HG03521 (cell line): ENCODE data around the gene STX17.
"Not testable (repeated sequence)": the region's sequence is repeated elsewhere in the genome, so short reads cannot be mapped to it uniquely, and the experiment has no call there.

Experiments
- ATAC-seq: cut with Tn5 transposase; IDR thresholded peaks from one replicate; pipeline ENCODE4 v1.9.1; 2021; ENCODE audit warnings: mild to moderate bottlenecking, moderate library complexity; ENCODE audit not compliant: unreplicated experiment

STX17 gene

DNA sequence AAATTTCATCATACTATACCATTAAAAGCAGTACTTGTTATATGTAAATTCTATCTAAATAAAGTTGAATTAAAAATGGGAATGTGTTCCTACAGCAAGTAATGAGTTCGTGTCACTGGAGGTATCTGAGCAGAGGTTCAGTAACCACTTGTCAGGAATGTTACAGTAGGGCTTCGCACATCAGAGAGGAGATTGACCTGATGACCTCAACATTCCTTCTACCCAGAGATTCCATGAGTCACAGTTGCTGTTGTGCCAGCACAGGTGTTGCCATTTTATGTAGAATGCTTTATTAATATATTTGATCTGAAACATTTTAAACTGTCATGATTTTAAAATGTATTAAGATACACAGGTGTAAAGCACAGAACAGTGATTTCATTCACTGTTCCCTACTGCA lies 60.3 kb downstream of the STX17 start:
- no peak for ATAC-seq

GRCh38 chr9:99967457-99967856 lies 61.0 kb downstream of the STX17 start:
- no peak for ATAC-seq

- no peak for ATAC-seq
Observed at GRCh38 chr9:99970481-99970880, 64.0 kb downstream of the STX17 start.

GRCh38 chr9:99971410-99971809 lies 65.0 kb downstream of the STX17 start:
- ATAC-seq = no peak

DNA sequence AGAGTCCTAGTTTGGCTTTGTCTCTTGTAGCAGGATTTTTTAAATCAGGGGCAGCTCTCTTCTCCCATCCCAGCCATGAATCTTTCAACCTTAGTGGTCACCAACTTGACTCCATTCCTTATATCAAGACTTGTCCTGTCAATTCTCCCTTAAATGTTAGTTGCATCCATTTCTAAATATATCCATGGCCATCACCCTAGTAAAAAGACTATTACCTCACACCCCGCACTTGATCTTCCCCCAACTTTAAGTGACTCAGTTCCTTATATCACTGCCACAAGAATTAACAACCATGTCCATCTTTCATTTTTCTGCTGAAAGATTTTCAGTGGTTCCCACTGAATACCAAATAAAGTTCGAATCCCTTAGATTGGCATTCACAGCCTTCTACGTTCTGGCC lies 67.0 kb downstream of the STX17 start:
- no peak for ATAC-seq

- ATAC-seq = no peak
Observed at GRCh38 chr9:99977033-99977792, 70.8 kb downstream of the STX17 start.

DNA sequence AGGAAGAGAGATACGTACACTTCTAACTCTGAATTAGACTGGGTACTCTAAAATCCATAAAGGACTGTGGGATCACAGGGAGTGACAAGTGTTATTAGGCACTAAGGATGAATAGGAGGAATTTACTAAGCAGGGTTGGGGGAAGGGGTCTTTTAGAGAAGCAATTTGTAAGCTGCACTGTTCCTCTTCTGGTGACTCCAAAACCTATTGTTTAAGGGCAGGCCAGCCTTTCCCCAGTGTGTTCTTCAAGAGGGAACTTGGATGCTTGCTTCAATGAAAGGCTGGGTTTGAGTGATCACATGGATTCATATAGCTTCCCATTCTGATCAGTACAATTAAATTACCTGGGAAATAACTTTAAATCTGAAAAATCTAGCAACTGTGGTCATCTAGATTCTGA lies 71.8 kb downstream of the STX17 start:
- no peak for ATAC-seq

GRCh38 chr9:99980598-99980997 lies 74.1 kb downstream of the STX17 start:
- no peak for ATAC-seq

- no peak for ATAC-seq
Observed at GRCh38 chr9:99986642-99987041, 80.2 kb downstream of the STX17 start.

- ATAC-seq = not testable (repeated sequence)
Observed at GRCh38 chr9:99990508-99990907, 84.1 kb downstream of the STX17 start.

DNA sequence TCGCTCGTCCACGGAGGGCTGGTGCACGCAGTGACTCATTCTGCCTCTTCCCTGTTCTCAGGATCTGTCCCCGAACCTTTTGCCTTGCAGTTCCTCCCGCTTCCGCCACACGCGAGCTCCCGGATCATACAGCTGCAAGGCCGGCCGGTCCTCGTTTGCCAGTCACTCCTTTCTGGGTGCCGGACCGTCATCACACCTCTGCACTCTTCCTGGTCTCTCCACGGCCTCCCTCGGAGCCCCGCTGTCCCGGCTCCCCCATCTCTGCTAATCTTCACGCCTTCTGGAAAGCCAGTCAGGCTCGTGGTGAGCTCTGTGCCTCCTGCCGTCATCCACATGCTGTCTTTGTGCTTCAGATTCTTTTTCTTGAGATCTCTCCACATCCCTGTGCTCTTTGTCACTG lies 91.8 kb downstream of the STX17 start:
- no peak for ATAC-seq

DNA sequence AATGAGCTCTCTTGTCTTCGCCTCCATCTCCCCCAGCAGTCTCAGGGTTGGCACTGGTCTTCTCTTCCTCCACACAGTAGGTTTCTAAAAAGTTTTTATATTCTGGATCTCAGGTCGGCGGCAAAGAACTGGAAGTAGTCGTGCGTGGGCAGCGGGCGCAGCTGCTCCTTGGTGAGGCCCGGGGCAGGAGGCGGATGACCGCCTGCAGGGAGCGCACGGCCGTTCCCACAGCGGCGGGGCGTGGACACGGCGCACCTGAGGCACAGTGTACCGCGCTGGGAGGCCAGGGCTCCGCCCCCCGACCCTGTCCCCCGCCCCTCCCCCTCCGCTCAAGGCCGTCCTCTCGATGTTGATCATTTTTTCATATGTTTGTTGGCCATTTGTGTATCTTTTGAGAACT lies 92.4 kb downstream of the STX17 start:
- ATAC-seq = no peak

DNA sequence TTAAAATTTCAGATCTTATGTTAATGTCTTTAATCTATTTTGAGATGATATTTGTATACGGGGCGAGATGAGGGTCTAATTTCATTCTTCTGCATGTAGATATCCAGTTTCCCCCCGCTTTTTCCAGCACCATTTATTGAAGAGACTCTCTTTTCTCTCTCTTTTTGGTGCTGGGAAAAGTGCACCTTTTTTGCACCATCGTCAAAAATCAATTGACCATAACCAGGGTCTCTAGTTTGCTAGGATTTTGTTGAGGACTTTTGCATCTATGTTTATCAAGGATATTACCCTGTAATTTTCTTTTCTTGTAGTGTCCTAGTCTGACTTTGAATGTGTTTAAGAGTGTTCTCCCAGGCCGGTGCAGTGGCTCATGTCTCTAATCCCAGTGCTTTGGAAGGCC lies 93.3 kb downstream of the STX17 start:
- ATAC-seq = no peak

GRCh38 chr9:100011062-100011681 lies 104.7 kb downstream of the STX17 start:
- no peak for ATAC-seq

GRCh38 chr9:100012279-100012678 lies 105.8 kb downstream of the STX17 start:
- ATAC-seq = no peak

DNA sequence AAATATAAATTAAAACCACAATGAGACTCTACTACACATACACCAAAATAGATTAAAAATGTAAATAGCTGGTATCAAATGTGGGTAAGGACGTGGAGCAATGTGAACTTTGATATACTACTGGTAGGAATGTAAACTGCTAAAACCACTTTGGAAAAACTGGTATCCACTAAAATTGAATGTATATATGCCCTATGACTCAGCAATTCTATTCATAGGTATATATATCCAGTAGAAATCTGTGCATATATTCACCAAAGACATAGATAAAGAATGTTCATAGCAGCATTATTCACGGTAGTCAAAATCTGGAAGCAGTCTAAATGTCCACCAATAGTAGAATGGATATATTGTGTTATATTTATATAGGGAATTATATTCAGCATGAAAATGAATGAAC lies 107.1 kb downstream of the STX17 start:
- no peak for ATAC-seq

DNA sequence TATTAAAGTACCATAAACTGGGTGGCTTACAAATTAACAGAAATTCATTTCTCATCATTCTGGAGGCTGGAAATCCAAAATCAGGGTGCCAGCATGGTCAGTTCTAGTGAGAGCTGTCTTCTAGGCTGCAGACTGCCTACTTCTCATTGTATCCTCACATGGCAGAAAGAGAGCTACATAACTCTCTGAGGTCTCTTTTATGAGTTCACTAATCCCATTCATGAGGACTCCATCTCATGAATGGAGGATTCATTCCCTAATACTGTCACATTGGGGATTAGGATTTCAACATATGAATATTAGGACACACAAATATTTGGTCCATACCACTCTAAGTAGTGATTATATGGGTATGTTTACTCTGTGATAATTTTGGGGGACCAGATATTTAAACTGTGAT lies 108.4 kb downstream of the STX17 start:
- no peak for ATAC-seq

DNA sequence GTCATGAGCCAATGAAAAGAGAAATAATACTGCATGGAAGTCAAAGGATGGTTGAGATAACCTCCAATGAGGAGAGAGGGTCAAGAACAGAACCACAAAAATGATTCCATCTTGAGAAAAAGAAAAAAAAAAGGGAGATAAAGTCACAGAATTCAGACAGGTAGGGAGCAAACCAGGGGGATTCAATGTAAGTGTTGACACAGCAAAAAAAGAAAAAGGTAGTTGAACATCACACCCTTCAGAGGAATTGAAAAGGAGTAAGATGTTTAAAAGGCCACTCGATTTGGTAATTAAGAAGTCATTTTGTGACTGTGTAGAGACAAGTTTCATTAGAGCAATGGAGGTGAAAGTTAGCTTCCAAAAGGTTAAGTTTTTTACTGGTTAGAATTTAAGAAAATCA lies 113.1 kb downstream of the STX17 start:
- ATAC-seq = no peak
